ENCODE results near the gene CIDEC. TPM values are rescaled to one million over a fixed set of nuclear protein-coding genes. Genes with fewer than 3 reads are reported as not detected.

Gene CIDEC
- total RNA-seq, 1 experiment from 2014 or later, result not detected

GRCh38 chr3:9909221-9910013 lies 29.4 kb upstream of the CIDEC start:
- CTCF ChIA-PET, result interaction anchor here (0.5 kb wide), 1 partner anchor 73 kb away, joined by 4 read pairs; no protein-coding TSS in a partner anchor
- in situ Hi-C loops (cut with HindIII; ENCODE audit: low pct_unique_long_range_greater_than_20kb, low sequenced_read_pairs), result no loop called here
- Histone ChIP-seq H3K27me3 (ENCODE audit: control insufficient read depth, insufficient read depth, low read length) (no peaks in the 10 kb centered on the region), H3K9me3 (ENCODE audit: control insufficient read depth, insufficient read depth, low read depth, low read length) (no peaks in the 10 kb centered on the region), H3K4me1 (ENCODE audit: control insufficient read depth, insufficient read depth, low read length) (peaks cover 10% of the 10 kb centered on the region), H3K27ac (ENCODE audit: low read length) (no peak overlapping the region), H3K4me3 (ENCODE audit: low read depth in 2 of 2, low read length in 2 of 2) (no peak overlapping the region), H3K36me3 (ENCODE audit: control insufficient read depth, insufficient read depth, low read length) (no peaks in the 10 kb centered on the region)
- TF ChIP-seq, protein P1, sequence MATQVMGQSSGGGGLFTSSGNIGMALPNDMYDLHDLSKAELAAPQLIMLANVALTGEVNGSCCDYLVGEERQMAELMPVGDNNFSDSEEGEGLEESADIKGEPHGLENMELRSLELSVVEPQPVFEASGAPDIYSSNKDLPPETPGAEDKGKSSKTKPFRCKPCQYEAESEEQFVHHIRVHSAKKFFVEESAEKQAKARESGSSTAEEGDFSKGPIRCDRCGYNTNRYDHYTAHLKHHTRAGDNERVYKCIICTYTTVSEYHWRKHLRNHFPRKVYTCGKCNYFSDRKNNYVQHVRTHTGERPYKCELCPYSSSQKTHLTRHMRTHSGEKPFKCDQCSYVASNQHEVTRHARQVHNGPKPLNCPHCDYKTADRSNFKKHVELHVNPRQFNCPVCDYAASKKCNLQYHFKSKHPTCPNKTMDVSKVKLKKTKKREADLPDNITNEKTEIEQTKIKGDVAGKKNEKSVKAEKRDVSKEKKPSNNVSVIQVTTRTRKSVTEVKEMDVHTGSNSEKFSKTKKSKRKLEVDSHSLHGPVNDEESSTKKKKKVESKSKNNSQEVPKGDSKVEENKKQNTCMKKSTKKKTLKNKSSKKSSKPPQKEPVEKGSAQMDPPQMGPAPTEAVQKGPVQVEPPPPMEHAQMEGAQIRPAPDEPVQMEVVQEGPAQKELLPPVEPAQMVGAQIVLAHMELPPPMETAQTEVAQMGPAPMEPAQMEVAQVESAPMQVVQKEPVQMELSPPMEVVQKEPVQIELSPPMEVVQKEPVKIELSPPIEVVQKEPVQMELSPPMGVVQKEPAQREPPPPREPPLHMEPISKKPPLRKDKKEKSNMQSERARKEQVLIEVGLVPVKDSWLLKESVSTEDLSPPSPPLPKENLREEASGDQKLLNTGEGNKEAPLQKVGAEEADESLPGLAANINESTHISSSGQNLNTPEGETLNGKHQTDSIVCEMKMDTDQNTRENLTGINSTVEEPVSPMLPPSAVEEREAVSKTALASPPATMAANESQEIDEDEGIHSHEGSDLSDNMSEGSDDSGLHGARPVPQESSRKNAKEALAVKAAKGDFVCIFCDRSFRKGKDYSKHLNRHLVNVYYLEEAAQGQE (IDR thresholded peaks at IDR 0.05; ENCODE audit: insufficient read depth in 1 of 2, low read depth in 2 of 2, low read length in 1 of 2), result no peak
- no peak for TF ChIP-seq TCF7L2 (IDR thresholded peaks at IDR 0.05; ENCODE audit: low read depth, low read length)
- no peak for TF ChIP-seq SIN3A (IDR thresholded peaks at IDR 0.05; ENCODE audit: borderline replicate concordance, insufficient read depth, low read depth, low read length)
- no peak for TF ChIP-seq POLR2AphosphoS5 (IDR thresholded peaks at IDR 0.05; ENCODE audit: low read depth, low read length)
- TF ChIP-seq, protein P2, sequence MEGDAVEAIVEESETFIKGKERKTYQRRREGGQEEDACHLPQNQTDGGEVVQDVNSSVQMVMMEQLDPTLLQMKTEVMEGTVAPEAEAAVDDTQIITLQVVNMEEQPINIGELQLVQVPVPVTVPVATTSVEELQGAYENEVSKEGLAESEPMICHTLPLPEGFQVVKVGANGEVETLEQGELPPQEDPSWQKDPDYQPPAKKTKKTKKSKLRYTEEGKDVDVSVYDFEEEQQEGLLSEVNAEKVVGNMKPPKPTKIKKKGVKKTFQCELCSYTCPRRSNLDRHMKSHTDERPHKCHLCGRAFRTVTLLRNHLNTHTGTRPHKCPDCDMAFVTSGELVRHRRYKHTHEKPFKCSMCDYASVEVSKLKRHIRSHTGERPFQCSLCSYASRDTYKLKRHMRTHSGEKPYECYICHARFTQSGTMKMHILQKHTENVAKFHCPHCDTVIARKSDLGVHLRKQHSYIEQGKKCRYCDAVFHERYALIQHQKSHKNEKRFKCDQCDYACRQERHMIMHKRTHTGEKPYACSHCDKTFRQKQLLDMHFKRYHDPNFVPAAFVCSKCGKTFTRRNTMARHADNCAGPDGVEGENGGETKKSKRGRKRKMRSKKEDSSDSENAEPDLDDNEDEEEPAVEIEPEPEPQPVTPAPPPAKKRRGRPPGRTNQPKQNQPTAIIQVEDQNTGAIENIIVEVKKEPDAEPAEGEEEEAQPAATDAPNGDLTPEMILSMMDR (IDR thresholded peaks at IDR 0.05), result no peak
- ATAC-seq, result no peak
- no TSS peak for BruUV-seq (replicated peaks)
- intact Hi-C loops (cut with micrococcal nuclease; ENCODE audit: unreplicated experiment), result no loop called here
- no peak for DNase-seq (ENCODE audit: low read depth, low spot score)
- POLR2A ChIA-PET, result no interaction called here

- ATAC-seq (no peak), DNase-seq (ENCODE audit: low read depth, low spot score) (no peak)
- intact Hi-C loops (cut with micrococcal nuclease; ENCODE audit: unreplicated experiment) (no loop called here), in situ Hi-C loops (cut with HindIII; ENCODE audit: low pct_unique_long_range_greater_than_20kb, low sequenced_read_pairs) (no loop called here)
- Histone ChIP-seq H3K4me3 (ENCODE audit: low read depth in 2 of 2, low read length in 2 of 2) (no peak overlapping the region), H3K27me3 (ENCODE audit: control insufficient read depth, insufficient read depth, low read length) (no peaks in the 10 kb centered on the region), H3K9me3 (ENCODE audit: control insufficient read depth, insufficient read depth, low read depth, low read length) (no peaks in the 10 kb centered on the region), H3K4me1 (ENCODE audit: control insufficient read depth, insufficient read depth, low read length) (0 out of 2 replicates have a peak, but pooled peaks cover under 1% of the 10 kb centered on the region), H3K36me3 (ENCODE audit: control insufficient read depth, insufficient read depth, low read length) (no peaks in the 10 kb centered on the region), H3K27ac (ENCODE audit: low read length) (no peak overlapping the region)
- no TSS peak for BruUV-seq (replicated peaks)
- CTCF ChIA-PET, result no interaction called here
- TF ChIP-seq TCF7L2 (IDR thresholded peaks at IDR 0.05; ENCODE audit: low read depth, low read length), result no peak
- TF ChIP-seq, protein P2 (IDR thresholded peaks at IDR 0.05), result no peak
- TF ChIP-seq SIN3A (IDR thresholded peaks at IDR 0.05; ENCODE audit: borderline replicate concordance, insufficient read depth, low read depth, low read length), result no peak
- TF ChIP-seq, protein P1 (IDR thresholded peaks at IDR 0.05; ENCODE audit: insufficient read depth in 1 of 2, low read depth in 2 of 2, low read length in 1 of 2), result no peak
- no peak for TF ChIP-seq POLR2AphosphoS5 (IDR thresholded peaks at IDR 0.05; ENCODE audit: low read depth, low read length)
- POLR2A ChIA-PET, result no interaction called here
Observed at GRCh38 chr3:9908286-9908685, 28.2 kb upstream of the CIDEC start.
